H1 (cell line): Measurements from ENCODE around the gene SSUH2. TPM values are rescaled to one million over a fixed set of nuclear protein-coding genes. Genes with fewer than 3 reads are reported as not detected.

Experiments used
- CEBPB ChIP-seq: IDR thresholded peaks from 2 replicates; pipeline ENCODE4 v1.6.1; 2012; ENCODE audit warnings: low read depth, low read length
- SIN3A ChIP-seq, 2 experiments: IDR thresholded peaks in 1 of 2; conservative IDR thresholded peaks in 1 of 2; 2 replicates each; pipeline ENCODE4 v1.6.1; 2011 to 2012; ENCODE audit warnings: low read length in 2 of 2, improper control_type of control experiment in 1 of 2, low read depth in 1 of 2, mild to moderate bottlenecking in 1 of 2
- polyA plus RNA-seq, 7 experiments: library from polyadenylated mRNA; depleted of rRNA in 3 of 7; stranded (reverse) in 5 of 7; unstranded in 2 of 7; fragments of >200 nt in 5 of 7; fragments of 200-250 nt in 2 of 7; gene quantifications; 1 replicate in 5 of 7; 2 replicates in 1 of 7; 4 replicates in 1 of 7; pipeline versions ENCODE4 v1.2.1 to v1.2.3, GENCODE V29; 2011 to 2013; ENCODE audit warnings: missing spikeins in 2 of 7, mixed read lengths in 2 of 7
- total RNA-seq: library from RNA; stranded (reverse); fragmentation: NEBNext Ultra II Directional; extraction: Animal tissue kit (Norgen Biotek cat#: 25700); gene quantifications from 2 replicates; pipeline ENCODE4 v1.2.1, GENCODE V29; 2021

SSUH2 gene
- total and polyA plus RNA-seq, 2 of the 8 experiments (the other 6 are each of a cell fraction or from before 2014, with no cell fraction given), result 0.62 to 0.69 TPM

GRCh38 chr3:8571256-8571655, 73.3 kb downstream of the SSUH2 start (continued):
- TF ChIP-seq SIN3A (conservative IDR thresholded peaks at IDR 0.05 in 1 of 2, IDR thresholded peaks at IDR 0.05 in 1 of 2; ENCODE audit: low read depth in 1 of 2, low read length in 2 of 2), result no peak
- no peak for TF ChIP-seq CEBPB

Other genes starting within 250 kb of the SSUH2 start
- gene LMCD1, start 143.0 kb downstream of the SSUH2 start, total RNA-seq, result 26.5 and 30.1 TPM in 2 replicates
- 12.3 and 20.2 TPM in 2 replicates for gene LMCD1, start 143.0 kb downstream of the SSUH2 start, polyA plus RNA-seq (2011; rRNA removed)
- not detected in 2 replicates for gene CAV3, start 89.0 kb upstream of the SSUH2 start, total RNA-seq
- gene CAV3, start 89.0 kb upstream of the SSUH2 start, polyA plus RNA-seq (2011; rRNA removed), result not detected in 2 replicates
- gene OXTR, start 124.8 kb upstream of the SSUH2 start, total RNA-seq, result 2.2 and 2.3 TPM in 2 replicates
- 0.77 and 0.91 TPM in 2 replicates for gene OXTR, start 124.8 kb upstream of the SSUH2 start, polyA plus RNA-seq (2011; rRNA removed)